Heart left ventricle (tissue), 13 donors: ENCODE measurements around the gene ALDOB.

Experiments used
- CTCF ChIP-seq, 12 donors: fragments of 200-600 bp; sonication (generic) in 4 of 12; IDR thresholded peaks; one replicate each; pipeline versions ENCODE4 v1.5.0 to v1.8.0; 2018 to 2022; ENCODE audit warnings: antibody characterized with exemption in 12 of 12, mild to moderate bottlenecking in 5 of 12
- POLR2A ChIP-seq, 2 donors: fragments of 450-650 bp; IDR thresholded peaks; one replicate each; pipeline ENCODE4 v1.6.1; 2017; ENCODE audit warnings: antibody characterized with exemption in 2 of 2, mild to moderate bottlenecking in 2 of 2, moderate library complexity in 2 of 2
- donor health status: ischemic (EF 13 %, LVEDD 7.1; RV severe dilation, severe dysfunction).
- donor health status: DM: no; HTN: yes; CAD: no.
- donor health status: DM: no; HTN: no; CAD: no.
- donor health status: ischemic (EF 25% LVEDD 6.9; RV normal size, moderate dysfunction).
- donor health status: ischemic (EF 25% LVEDD 5.7; RV mildly dilated, moderate dysfunction).
- donor health status: ischemic (EF 35%, LVEDD 5.7; RV mildly dilated, moderate dysfunction).
- donor health status: nonischemic (EF 11% LVEDD 7.7; RV severe dilation, severe dysfunction).
- donor health status: DM: yes; HTN: yes; CAD: no.
- donor health status: PGD.
- donor health status: ischemic (EF 29% LVEDD 5.4; RV normal size, mild dysfunction).
- donor health status: nonischemic (EF 23%, LVEDD 6.1; RV moderate dilation, normal function).

GRCh38 chr9:101476576-101477208 lies 41.1 kb upstream of the ALDOB start:
- no peak for TF ChIP-seq POLR2A (IDR thresholded peaks at IDR 0.05)
- TF ChIP-seq CTCF (IDR thresholded peaks at IDR 0.05), result no peak
